H1 (cell line): Measurements from ENCODE around the gene PLK1. TPM values are rescaled to one million over a fixed set of nuclear protein-coding genes. Genes with fewer than 3 reads are reported as not detected.

Experiments
- CTCF ChIA-PET: fragments of 300-600 bp; sonication (Branson Sonifier 250); formaldehyde crosslinking; loops from one replicate; lab custom pipeline; 2021; ENCODE audit not compliant: partially characterized antibody; lab: Charles Lee
- POLR2A ChIA-PET: fragments of 300-600 bp; sonication (Branson Sonifier 250); formaldehyde crosslinking; loops from one replicate; lab custom pipeline; 2021; ENCODE audit warnings: inconsistent platforms; ENCODE audit not compliant: partially characterized antibody; lab: Charles Lee
- DNase-seq, 2 experiments: peaks; one replicate each; pipeline versions ENCODE4 v3.0.0 to v3.0.0-alpha.2; 2010 to 2022; ENCODE audit warnings: low spot score in 2 of 2, low read depth in 1 of 2, mixed read lengths in 1 of 2
- FAIRE-seq: peaks from 2 replicates; lab custom pipeline; 2011; peaks lifted over from hg19 to GRCh38; lab: Jason Lieb, UNC
- H2AFZ ChIP-seq: 2 replicates; pipeline ENCODE4 v1.8.1; 2012; ENCODE audit warnings: low read length, inconsistent platforms
- H2AK5ac ChIP-seq: 2 replicates; pipeline ENCODE4 v1.6.1; 2013; ENCODE audit warnings: low read depth, low read length
- H2BK120ac ChIP-seq: replicated peaks from 2 replicates; pipeline ENCODE3; 2013; ENCODE audit warnings: low read depth, low read length, inconsistent platforms
- H2BK12ac ChIP-seq: 2 replicates; pipeline ENCODE4 v1.6.1; 2013; ENCODE audit warnings: low read depth, low read length
- H2BK15ac ChIP-seq: 2 replicates; pipeline ENCODE4 v1.6.1; 2013; ENCODE audit warnings: low read length
- H2BK20ac ChIP-seq: 2 replicates; pipeline ENCODE4 v1.6.1; 2013; ENCODE audit warnings: low read length
- H2BK5ac ChIP-seq: 2 replicates; pipeline ENCODE4 v1.6.1; 2013; ENCODE audit warnings: low read depth, low read length
- H3K14ac ChIP-seq: 2 replicates; pipeline ENCODE4 v1.6.1; 2013; ENCODE audit warnings: inconsistent platforms; ENCODE audit not compliant: insufficient read length
- H3K18ac ChIP-seq: 2 replicates; pipeline ENCODE4 v1.6.1; 2013; ENCODE audit warnings: low read length; ENCODE audit errors: extremely low read depth
- H3K23ac ChIP-seq: 2 replicates; pipeline ENCODE4 v1.6.1; 2013; ENCODE audit warnings: inconsistent platforms; ENCODE audit not compliant: insufficient read length
- H3K23me2 ChIP-seq: 2 replicates; pipeline ENCODE4 v1.6.1; 2013; ENCODE audit warnings: low read depth, low read length
- H3K27ac ChIP-seq: 2 replicates; pipeline ENCODE4 v1.6.1; 2011; ENCODE audit warnings: low read depth, low read length, inconsistent platforms
- H3K27me3 ChIP-seq, 4 experiments: replicated peaks in 1 of 4; 1 replicate in 1 of 4; 2 replicates in 3 of 4; pipeline versions ENCODE4 v1.6.1 to v1.8.1; 2011 to 2013; ENCODE audit warnings: low read length in 3 of 4, mild to moderate bottlenecking in 3 of 4, inconsistent platforms in 2 of 4, mixed read lengths in 2 of 4, moderate library complexity in 1 of 4; ENCODE audit not compliant: control insufficient read depth in 3 of 4, insufficient read depth in 3 of 4; ENCODE audit errors: extremely low read depth in 1 of 4
- H3K36me3 ChIP-seq, 4 experiments: 2 replicates each; pipeline versions ENCODE4 v1.6.1 to v1.8.1; 2011 to 2013; ENCODE audit warnings: mild to moderate bottlenecking in 4 of 4, low read length in 3 of 4, moderate library complexity in 2 of 4, control low read depth in 1 of 4, inconsistent platforms in 1 of 4; ENCODE audit not compliant: insufficient read depth in 4 of 4, control insufficient read depth in 2 of 4
- H3K4ac ChIP-seq: replicated peaks from 2 replicates; pipeline ENCODE3; 2013; ENCODE audit warnings: low read length, low read depth, mixed read lengths, inconsistent platforms; ENCODE audit not compliant: insufficient read length
- H3K4me1 ChIP-seq, 4 experiments: replicated peaks in 1 of 4; 1 replicate in 1 of 4; 2 replicates in 3 of 4; pipeline versions ENCODE4 v1.6.1 to v1.8.1; 2011 to 2013; ENCODE audit warnings: low read length in 3 of 4, inconsistent platforms in 2 of 4, mixed read lengths in 1 of 4; ENCODE audit not compliant: insufficient read depth in 4 of 4, control insufficient read depth in 3 of 4
- H3K4me2 ChIP-seq, 2 experiments: 2 replicates each; pipeline versions ENCODE4 v1.6.1 to v1.8.1; 2011 to 2013; ENCODE audit warnings: low read depth in 2 of 2, low read length in 2 of 2, control low read depth in 1 of 2, inconsistent platforms in 1 of 2, mild to moderate bottlenecking in 1 of 2; ENCODE audit not compliant: insufficient read depth in 1 of 2
- H3K4me3 ChIP-seq, 4 experiments: fragments of 200-600, 300-600 bp in 1 of 4; sonication (generic), shearing (Covaris generic), sonication (Bioruptor Twin) in 1 of 4; 2 replicates each; pipeline versions ENCODE4 v1.5.1 to v1.8.1; 2011 to 2016; ENCODE audit warnings: low read length in 4 of 4, low read depth in 3 of 4, control low read depth in 2 of 4, inconsistent platforms in 2 of 4, mild to moderate bottlenecking in 2 of 4, mixed read lengths in 1 of 4, moderate library complexity in 1 of 4; ENCODE audit not compliant: insufficient read depth in 2 of 4; ENCODE audit errors: extremely low read depth in 1 of 4
- H3K56ac ChIP-seq: replicated peaks from 2 replicates; pipeline ENCODE3; 2013; ENCODE audit warnings: low read depth, mild to moderate bottlenecking, mixed read lengths, low read length, inconsistent platforms; ENCODE audit not compliant: insufficient read length
- H3K79me1 ChIP-seq: 2 replicates; pipeline ENCODE4 v1.6.1; 2013; ENCODE audit warnings: low read depth, low read length, control low read depth
- H3K79me2 ChIP-seq, 2 experiments: 2 replicates each; pipeline versions ENCODE4 v1.6.1 to v1.8.1; 2012 to 2013; ENCODE audit warnings: low read length in 2 of 2, mild to moderate bottlenecking in 2 of 2, inconsistent platforms in 1 of 2; ENCODE audit not compliant: insufficient read depth in 2 of 2, control insufficient read depth in 1 of 2
- H3K9ac ChIP-seq, 4 experiments: replicated peaks in 1 of 4; 1 replicate in 1 of 4; 2 replicates in 3 of 4; pipeline versions ENCODE4 v1.6.1 to v1.8.1; 2011 to 2013; ENCODE audit warnings: low read depth in 3 of 4, low read length in 3 of 4, control low read depth in 2 of 4, mild to moderate bottlenecking in 2 of 4, moderate library complexity in 2 of 4, inconsistent platforms in 1 of 4; ENCODE audit errors: extremely low read depth in 1 of 4
- H3K9me3 ChIP-seq, 2 experiments: 2 replicates each; pipeline versions ENCODE4 v1.6.1 to v1.8.1; 2012 to 2013; ENCODE audit warnings: mild to moderate bottlenecking in 2 of 2, moderate library complexity in 2 of 2, control low read depth in 1 of 2, inconsistent platforms in 1 of 2, low read depth in 1 of 2, low read length in 1 of 2, mixed read lengths in 1 of 2; ENCODE audit not compliant: insufficient read depth in 2 of 2
- H4K20me1 ChIP-seq, 2 experiments: replicated peaks in 1 of 2; 2 replicates each; pipeline versions ENCODE3 to v1.8.1; 2011 to 2013; ENCODE audit warnings: inconsistent platforms in 2 of 2, low read length in 2 of 2, mild to moderate bottlenecking in 1 of 2; ENCODE audit not compliant: insufficient read depth in 2 of 2, control insufficient read depth in 1 of 2
- H4K5ac ChIP-seq: 2 replicates; pipeline ENCODE4 v1.6.1; 2013; ENCODE audit warnings: low read length, low read depth, mixed read lengths, inconsistent platforms; ENCODE audit not compliant: insufficient read length
- H4K8ac ChIP-seq: 2 replicates; pipeline ENCODE4 v1.8.0; 2013; ENCODE audit warnings: mild to moderate bottlenecking, moderate library complexity, low read length, inconsistent platforms; ENCODE audit not compliant: insufficient read depth; ENCODE audit errors: extremely low read depth
- H4K91ac ChIP-seq: replicated peaks from 2 replicates; pipeline ENCODE3; 2013; ENCODE audit warnings: low read length, mixed read lengths, inconsistent platforms; ENCODE audit not compliant: insufficient read length
- BRCA1 ChIP-seq: IDR thresholded peaks from 2 replicates; pipeline ENCODE4 v1.6.1; 2012; ENCODE audit warnings: low read depth, low read length, improper control_type of control experiment
- CTBP2 ChIP-seq: IDR thresholded peaks from 2 replicates; pipeline ENCODE4 v1.7.0; 2011; ENCODE audit warnings: borderline replicate concordance, mild to moderate bottlenecking, moderate library complexity, mixed read lengths, low read length; ENCODE audit not compliant: insufficient read depth, insufficient read length
- CTCF ChIP-seq, 3 experiments: IDR thresholded peaks; 1 replicate in 2 of 3; 2 replicates in 1 of 3; pipeline versions ENCODE4 v1.5.1 to v1.6.1; 2011; ENCODE audit warnings: low read length in 3 of 3, mild to moderate bottlenecking in 3 of 3, inconsistent platforms in 2 of 3, low read depth in 1 of 3, moderate library complexity in 1 of 3; ENCODE audit not compliant: insufficient read depth in 1 of 3; ENCODE audit errors: control extremely low read depth in 1 of 3
- FOSL1 ChIP-seq: IDR thresholded peaks from 2 replicates; pipeline ENCODE4 v1.6.1; 2011; ENCODE audit warnings: mild to moderate bottlenecking, low read depth, low read length, moderate library complexity; ENCODE audit not compliant: insufficient read depth
- GTF2F1 ChIP-seq: IDR thresholded peaks from 2 replicates; pipeline ENCODE4 v1.6.1; 2012; ENCODE audit warnings: low read depth, low read length, improper control_type of control experiment, borderline replicate concordance
- JUN ChIP-seq: IDR thresholded peaks from 2 replicates; pipeline ENCODE4 v1.6.1; 2011; ENCODE audit warnings: low read depth, mild to moderate bottlenecking, improper control_type of control experiment, low read length
- MAFK ChIP-seq: IDR thresholded peaks from 2 replicates; pipeline ENCODE4 v1.6.1; 2012; ENCODE audit warnings: low read depth, mild to moderate bottlenecking, improper control_type of control experiment, low read length
- POLR2AphosphoS5 ChIP-seq: IDR thresholded peaks from 2 replicates; pipeline ENCODE4 v1.6.1; 2011; ENCODE audit warnings: low read depth, low read length
- POU5F1 ChIP-seq: IDR thresholded peaks from 2 replicates; pipeline ENCODE4 v1.6.1; 2011; ENCODE audit warnings: low read depth, mild to moderate bottlenecking, low read length, moderate library complexity
- RXRA ChIP-seq: IDR thresholded peaks from 2 replicates; pipeline ENCODE4 v1.6.1; 2011; ENCODE audit warnings: low read depth, mild to moderate bottlenecking, low read length, moderate library complexity; ENCODE audit not compliant: insufficient read depth
- TCF12 ChIP-seq: IDR thresholded peaks from 2 replicates; pipeline ENCODE4 v1.6.1; 2011; ENCODE audit warnings: low read depth, mild to moderate bottlenecking, low read length
- TEAD4 ChIP-seq: IDR thresholded peaks from 2 replicates; pipeline ENCODE4 v1.6.1; 2012; ENCODE audit warnings: low read depth, low read length, inconsistent platforms, mixed read lengths
- WGBS, 2 experiments: shearing (Covaris generic) in 1 of 2; methylation state at CpG; one replicate each; pipeline versions ENCODE4 v1.1.6 to v1.1.7; 2013 to 2015; ENCODE audit warnings: low lambda C conversion rate in 2 of 2, mixed read lengths in 2 of 2, inconsistent platforms in 1 of 2, low coverage in 1 of 2, missing lambda C conversion rate in 1 of 2; ENCODE audit not compliant: insufficient replicate concordance in 2 of 2, insufficient coverage in 1 of 2, insufficient read length in 1 of 2; ENCODE audit errors: extremely low coverage in 1 of 2, missing lambda C conversion rate in 1 of 2; 5-methylcytosine and 5-hydroxymethylcytosine counted together
- polyA plus RNA-seq, 7 experiments: library from polyadenylated mRNA; depleted of rRNA in 3 of 7; stranded (reverse) in 5 of 7; unstranded in 2 of 7; fragments of >200 nt in 5 of 7; fragments of 200-250 nt in 2 of 7; gene quantifications; 1 replicate in 5 of 7; 2 replicates in 1 of 7; 4 replicates in 1 of 7; pipeline versions ENCODE4 v1.2.1 to v1.2.3, GENCODE V29; 2011 to 2013; ENCODE audit warnings: missing spikeins in 2 of 7, mixed read lengths in 2 of 7
- total RNA-seq: library from RNA; stranded (reverse); fragmentation: NEBNext Ultra II Directional; extraction: Animal tissue kit (Norgen Biotek cat#: 25700); gene quantifications from 2 replicates; pipeline ENCODE4 v1.2.1, GENCODE V29; 2021

The PLK1 gene
- total and polyA plus RNA-seq, 2 of the 8 experiments (the other 6 are each of a cell fraction or from before 2014, with no cell fraction given), result 127 to 139 TPM

- Histone ChIP-seq H4K8ac (no peak overlapping the region), H3K9ac (no peak overlapping the region), H2BK120ac (no peak overlapping the region), H3K4me2 (no peak overlapping the region), H4K91ac (no peak overlapping the region), H2BK15ac (peak overlapping the region; percentile 61; the same call in 1 of the 2 replicates), H3K27me3 (no peaks in the 10 kb centered on the region), H3K4ac (no peak overlapping the region), H3K14ac (no peak overlapping the region), H2BK12ac (no peak overlapping the region), H3K23ac (no peak overlapping the region), H2BK20ac (no peak overlapping the region), H3K18ac (no peak overlapping the region), H2BK5ac (no peak overlapping the region), H4K5ac (no peak overlapping the region), H3K9me3 (0 out of 4 replicates have a peak, but pooled peaks cover 0 to 3% of the 10 kb centered on the region in 2 experiments), H2AFZ (no peak overlapping the region), H3K23me2 (peaks cover 2% of the 10 kb centered on the region; the same call in 1 of the 2 replicates), H3K56ac (no peak overlapping the region), H3K79me2 (no peaks in the 10 kb centered on the region), H3K27ac (no peak overlapping the region), H4K20me1 (no peaks in the 10 kb centered on the region), H2AK5ac (no peak overlapping the region), H3K4me3 (no peak overlapping the region), H3K36me3 (no peaks in the 10 kb centered on the region), H3K4me1 (peaks cover 0 to 2% (median 0%) of the 10 kb centered on the region in 4 experiments; a peak in 5 of 7 replicates), H3K79me1 (no peaks in the 10 kb centered on the region)
- FAIRE-seq (no peak), DNase-seq (no peak)
- 90% methylated on average over 3 of the region's 3 CpGs; no CpG with 5 or more reads in 1 of the 2 experiments for WGBS, 2 experiments
- CTCF ChIA-PET, result interaction anchor here (0.8 to 2.1 kb wide), 5 partner anchors 8 to 92 kb away, joined by 3 to 9 read pairs (median 3); no protein-coding TSS in a partner anchor
- POLR2A ChIA-PET, result interaction anchor here (1.2 to 2.8 kb wide), 2 partner anchors 26 to 49 kb away, joined by 3 to 8 read pairs; no protein-coding TSS in a partner anchor
- TF ChIP-seq JUN (no peak), RXRA (no peak), GTF2F1 (no peak), BRCA1 (no peak), POU5F1 (no peak), FOSL1 (no peak), TEAD4 (no peak), TCF12 (no peak), CTBP2 (no peak), MAFK (no peak), POLR2AphosphoS5 (no peak), CTCF (IDR thresholded peaks at IDR 0.05; ENCODE audit: control extremely low read depth in 1 of 3, insufficient read depth in 1 of 3, low read depth in 1 of 3, low read length in 3 of 3) (no peak)
These were observed 48.0 kb downstream of the PLK1 start for GRCh38 chr16:23726710-23727109.
